ENCODE measurements around the gene DCLK1.
A peak's percentile ranks its signal among the peaks of the same experiment; 100 is the strongest.

DCLK1 gene

GRCh38 chr13:35729926-35730627 lies 401.1 kb downstream of the DCLK1 start:
- no peak for DNase-seq

DNA sequence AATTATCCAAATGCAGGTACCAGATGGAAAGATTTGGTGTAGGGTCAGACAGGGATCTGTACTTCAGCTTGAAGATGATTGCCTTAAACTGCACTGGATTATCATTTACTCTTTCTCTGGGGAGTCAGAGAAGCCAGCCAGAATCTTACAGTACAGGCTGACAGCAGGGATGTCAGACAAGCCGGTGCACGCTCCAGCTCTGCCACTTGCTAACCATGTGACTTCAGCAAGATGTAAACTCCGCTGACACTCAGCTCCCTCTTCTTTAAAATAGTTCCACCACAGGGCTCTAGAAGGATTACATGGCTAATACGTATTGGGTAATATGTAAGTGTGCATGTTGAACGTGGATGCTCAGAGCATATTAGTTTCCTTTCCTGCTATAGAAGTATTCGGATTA lies 403.3 kb downstream of the DCLK1 start:
- DNase-seq = no peak

GRCh38 chr13:35724446-35724845 lies 406.7 kb downstream of the DCLK1 start:
- DNase-seq = no peak

GRCh38 chr13:35723821-35724220 lies 407.4 kb downstream of the DCLK1 start:
- DNase-seq = no peak

DNA sequence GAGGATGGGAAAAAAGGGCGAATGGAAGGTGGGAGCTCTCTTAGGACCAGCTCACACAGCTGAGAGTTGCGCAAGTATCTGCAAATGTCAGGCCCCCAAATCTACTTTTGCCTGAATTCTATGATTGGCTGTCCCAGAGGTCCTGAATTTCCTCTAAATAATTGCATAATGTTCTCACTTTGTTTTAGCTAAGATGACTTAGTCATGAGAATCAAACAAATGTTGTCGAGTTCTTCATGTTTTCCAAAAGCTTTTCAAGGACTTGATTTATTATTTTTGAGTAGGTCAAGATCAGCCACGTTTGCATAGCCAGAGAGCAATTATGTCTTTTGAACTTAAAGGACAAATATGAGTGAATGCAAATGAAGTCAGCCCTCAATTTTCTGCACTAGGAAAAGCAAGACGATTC lies 408.1 kb downstream of the DCLK1 start:
- DNase-seq = no peak

- no peak for DNase-seq
Measured at GRCh38 chr13:35722458-35723052, 408.6 kb downstream of the DCLK1 start.

DNA sequence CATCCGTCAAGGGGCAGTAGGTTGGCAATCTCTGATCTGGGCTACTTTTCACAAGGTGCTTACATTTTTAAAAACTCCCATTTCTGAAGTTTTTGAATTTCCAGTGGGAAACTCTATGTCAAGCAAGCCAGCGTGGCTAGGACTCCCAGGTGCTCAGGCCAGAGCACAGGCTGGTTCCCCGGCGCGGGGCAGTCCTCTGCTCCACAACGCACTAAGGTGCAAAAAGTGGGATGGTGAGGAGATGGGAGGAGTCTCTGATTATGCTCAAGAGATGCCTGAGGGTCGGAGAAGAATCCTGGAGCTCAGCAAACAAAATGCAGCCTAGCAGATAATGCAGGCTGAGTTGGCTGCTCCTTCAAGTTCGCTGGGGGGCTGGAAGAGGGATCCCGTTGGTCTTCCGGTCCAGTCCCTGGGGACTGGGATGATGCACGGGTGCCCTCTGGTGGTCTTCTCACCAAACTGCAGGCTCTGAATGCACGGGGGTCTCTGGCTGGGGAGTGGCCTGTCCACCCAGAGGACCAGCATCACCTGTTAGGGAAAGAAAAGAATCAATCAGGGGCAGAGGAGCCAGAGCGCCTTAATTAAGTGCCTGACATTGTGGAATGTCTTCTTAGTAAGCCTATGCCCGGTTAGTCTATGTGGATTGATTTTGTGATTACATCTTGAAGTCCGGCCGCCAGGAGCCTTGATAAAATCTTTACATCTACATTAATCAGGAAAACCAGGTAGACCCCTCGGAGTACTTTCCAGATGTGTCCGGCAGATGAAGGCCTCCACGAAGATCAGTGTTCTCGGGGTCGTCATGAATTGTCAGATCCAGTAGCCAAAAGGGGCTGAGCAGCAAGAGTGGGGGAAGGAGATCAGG lies 410.3 kb downstream of the DCLK1 start:
- peak; percentile 46 for DNase-seq

DNA sequence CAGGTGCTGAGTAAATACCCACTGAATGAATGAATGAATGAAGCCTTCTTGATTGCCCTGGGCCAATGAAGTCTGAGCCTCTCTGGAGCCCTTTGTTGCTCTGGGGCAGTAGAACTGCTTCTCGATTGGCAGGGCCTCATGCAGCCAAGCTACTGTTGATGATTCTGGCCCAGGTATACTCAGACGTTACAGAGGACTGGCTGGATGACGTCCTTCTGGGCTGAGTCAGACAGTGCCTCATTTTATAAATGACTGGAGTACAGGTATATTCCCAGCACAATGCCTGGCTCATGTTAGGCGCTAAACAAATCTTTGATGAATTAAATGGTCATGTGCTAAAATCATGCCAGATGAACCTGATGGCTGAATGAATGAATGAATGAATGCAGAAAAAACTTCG lies 410.9 kb downstream of the DCLK1 start:
- no peak for DNase-seq

All from 8988T (cell line).